ENCODE results near the gene NPIPB2.

DNA sequence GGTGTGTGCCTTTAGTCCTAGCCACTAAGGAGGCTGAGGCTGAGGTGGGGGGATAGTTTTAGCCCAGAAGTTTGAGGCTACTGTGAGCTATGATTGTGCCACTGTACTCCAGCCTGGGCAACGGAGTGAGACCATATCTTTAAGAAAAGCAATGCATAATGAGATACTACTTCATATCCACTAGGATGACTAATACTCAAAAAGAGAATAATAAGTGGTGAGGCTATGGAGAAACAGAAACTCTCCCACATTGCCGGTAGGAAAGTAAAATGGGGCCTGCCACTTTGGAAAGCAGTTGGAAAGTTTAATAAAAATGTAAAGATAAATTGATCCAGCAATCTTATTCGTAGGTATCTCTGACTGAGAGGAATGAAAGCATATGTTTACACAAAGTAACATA, 4.6 kb upstream of the NPIPB2 start:
- no peak for TF ChIP-seq HMGXB4 (CRISPR knock-in tag; IDR thresholded peaks at IDR 0.05; ENCODE audit: borderline replicate concordance)
- TF ChIP-seq, protein P1, sequence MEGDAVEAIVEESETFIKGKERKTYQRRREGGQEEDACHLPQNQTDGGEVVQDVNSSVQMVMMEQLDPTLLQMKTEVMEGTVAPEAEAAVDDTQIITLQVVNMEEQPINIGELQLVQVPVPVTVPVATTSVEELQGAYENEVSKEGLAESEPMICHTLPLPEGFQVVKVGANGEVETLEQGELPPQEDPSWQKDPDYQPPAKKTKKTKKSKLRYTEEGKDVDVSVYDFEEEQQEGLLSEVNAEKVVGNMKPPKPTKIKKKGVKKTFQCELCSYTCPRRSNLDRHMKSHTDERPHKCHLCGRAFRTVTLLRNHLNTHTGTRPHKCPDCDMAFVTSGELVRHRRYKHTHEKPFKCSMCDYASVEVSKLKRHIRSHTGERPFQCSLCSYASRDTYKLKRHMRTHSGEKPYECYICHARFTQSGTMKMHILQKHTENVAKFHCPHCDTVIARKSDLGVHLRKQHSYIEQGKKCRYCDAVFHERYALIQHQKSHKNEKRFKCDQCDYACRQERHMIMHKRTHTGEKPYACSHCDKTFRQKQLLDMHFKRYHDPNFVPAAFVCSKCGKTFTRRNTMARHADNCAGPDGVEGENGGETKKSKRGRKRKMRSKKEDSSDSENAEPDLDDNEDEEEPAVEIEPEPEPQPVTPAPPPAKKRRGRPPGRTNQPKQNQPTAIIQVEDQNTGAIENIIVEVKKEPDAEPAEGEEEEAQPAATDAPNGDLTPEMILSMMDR (IDR thresholded peaks at IDR 0.05) = no peak
- TF ChIP-seq MYC (IDR thresholded peaks at IDR 0.05; ENCODE audit: borderline replicate concordance, low read length) = no peak
- TF ChIP-seq JUN (IDR thresholded peaks at IDR 0.05) = no peak
- no peak for TF ChIP-seq NFE2L2 (conservative IDR thresholded peaks at IDR 0.05; ENCODE audit: low read length)
- no peak for TF ChIP-seq RNF2 (IDR thresholded peaks at IDR 0.05; ENCODE audit: borderline replicate concordance, low read depth)
- no peak for TF ChIP-seq MAZ (IDR thresholded peaks at IDR 0.05; ENCODE audit: borderline replicate concordance, low read depth, low read length)
